ENCODE results near the gene SELENOV. TPM values are rescaled to one million over a fixed set of nuclear protein-coding genes. Genes with fewer than 3 reads are reported as not detected.

The SELENOV gene
- total and polyA plus RNA-seq, 2 donors: 0.19 TPM; not detected in 1

DNA sequence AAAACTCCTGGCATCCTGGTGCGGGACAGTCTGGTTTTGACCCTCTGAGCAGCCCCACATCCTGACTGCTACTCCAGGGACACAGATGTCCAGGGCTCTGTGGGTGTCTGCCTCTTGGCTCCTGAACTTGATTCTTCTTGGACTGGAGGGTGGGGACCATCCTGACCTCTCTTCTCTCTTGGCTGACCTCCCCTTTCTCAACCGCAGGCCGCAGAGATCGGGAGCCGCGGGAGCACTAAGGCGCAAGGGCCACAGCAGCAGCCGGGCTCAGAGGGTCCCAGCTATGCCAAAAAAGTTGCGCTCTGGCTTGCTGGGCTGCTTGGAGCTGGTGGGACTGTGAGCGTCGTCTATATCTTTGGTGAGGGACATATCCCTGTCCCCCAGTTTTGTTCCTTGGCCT lies 33.3 kb upstream of the SELENOV start:
- H3K4me1 ChIP-seq (ENCODE audit: control insufficient read depth in 2 of 2, insufficient read depth in 2 of 2, low read length in 2 of 2): peaks cover 13 to 16% of the 10 kb centered on the region in 2 donors
- peak overlapping the region in 1 of 2 donors; percentile 91 for H3K4me3 ChIP-seq (ENCODE audit: low read length in 2 of 2)
- peaks cover 14% of the 10 kb centered on the region in 2 donors for H3K36me3 ChIP-seq (ENCODE audit: control insufficient read depth in 2 of 2, insufficient read depth in 2 of 2, low read length in 1 of 2)
- H3K27me3 ChIP-seq (ENCODE audit: control insufficient read depth in 2 of 2, insufficient read depth in 1 of 2, low read length in 1 of 2): no peaks in the 10 kb centered on the region
- 89% methylated on average over 11 of the region's 11 CpGs for WGBS
- no peak overlapping the region for H3K27ac ChIP-seq (ENCODE audit: low read depth in 1 of 2, low read length in 1 of 2)
- H3K9me3 ChIP-seq (ENCODE audit: control insufficient read depth in 2 of 2, insufficient read depth in 1 of 2, low read length in 1 of 2): no peaks in the 10 kb centered on the region
- no peak for DNase-seq (ENCODE audit: low read depth in 6 of 9, low spot score in 9 of 9)

- no peak overlapping the region for H3K4me3 ChIP-seq (ENCODE audit: low read length in 2 of 2)
- DNase-seq (ENCODE audit: low read depth in 6 of 9, low spot score in 9 of 9): no peak
- no peak overlapping the region for H3K27ac ChIP-seq (ENCODE audit: low read depth in 1 of 2, low read length in 1 of 2)
- no peaks in the 10 kb centered on the region for H3K9me3 ChIP-seq (ENCODE audit: control insufficient read depth in 2 of 2, insufficient read depth in 1 of 2, low read length in 1 of 2)
- H3K4me1 ChIP-seq (ENCODE audit: control insufficient read depth in 2 of 2, insufficient read depth in 2 of 2, low read length in 2 of 2): peaks cover 13 to 16% of the 10 kb centered on the region in 2 donors
- H3K36me3 ChIP-seq (ENCODE audit: control insufficient read depth in 2 of 2, insufficient read depth in 2 of 2, low read length in 1 of 2): peaks cover 22 to 24% of the 10 kb centered on the region in 2 donors
- 81% methylated on average over 6 of the region's 6 CpGs for WGBS
- H3K27me3 ChIP-seq (ENCODE audit: control insufficient read depth in 2 of 2, insufficient read depth in 1 of 2, low read length in 1 of 2): no peaks in the 10 kb centered on the region
These were observed 31.8 kb upstream of the SELENOV start for GRCh38 chr19:39483141-39483540.

DNA sequence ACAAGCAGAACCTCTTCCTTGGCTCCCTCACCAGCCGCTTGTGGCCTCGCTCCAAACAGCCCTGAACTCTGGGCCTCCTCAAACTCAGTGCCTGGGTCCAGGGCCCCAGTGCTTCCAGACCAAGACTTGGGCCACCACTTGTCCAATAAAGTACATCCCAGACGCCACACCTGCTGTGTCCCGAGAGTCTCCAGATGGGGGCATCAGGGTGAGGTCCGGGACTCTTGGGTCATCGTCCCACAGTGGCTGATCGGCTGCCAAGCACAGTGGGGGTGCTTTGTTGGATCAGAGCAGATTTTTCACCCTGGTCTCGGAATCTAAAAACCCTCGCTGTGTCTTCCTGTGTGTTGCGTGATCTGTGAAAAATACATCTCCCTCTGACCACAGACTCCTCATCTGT lies 25.2 kb upstream of the SELENOV start:
- Histone ChIP-seq H3K36me3 (ENCODE audit: control insufficient read depth in 2 of 2, insufficient read depth in 2 of 2, low read length in 1 of 2) (peaks cover 44 to 52% of the 10 kb centered on the region in 2 donors), H3K4me1 (ENCODE audit: control insufficient read depth in 2 of 2, insufficient read depth in 2 of 2, low read length in 2 of 2) (no peaks in the 10 kb centered on the region), H3K27ac (ENCODE audit: low read depth in 1 of 2, low read length in 1 of 2) (no peak overlapping the region), H3K27me3 (ENCODE audit: control insufficient read depth in 2 of 2, insufficient read depth in 1 of 2, low read length in 1 of 2) (no peaks in the 10 kb centered on the region), H3K4me3 (ENCODE audit: low read length in 2 of 2) (no peak overlapping the region), H3K9me3 (ENCODE audit: control insufficient read depth in 2 of 2, insufficient read depth in 1 of 2, low read length in 1 of 2) (no peaks in the 10 kb centered on the region)
- DNase-seq (ENCODE audit: low read depth in 6 of 9, low spot score in 9 of 9): no peak
- WGBS: 96% methylated on average over 10 of the region's 10 CpGs

- peaks cover 6 to 15% of the 10 kb centered on the region in 2 donors for H3K27me3 ChIP-seq (ENCODE audit: control insufficient read depth in 2 of 2, insufficient read depth in 1 of 2, low read length in 1 of 2)
- H3K4me3 ChIP-seq (ENCODE audit: low read length in 2 of 2): no peak overlapping the region
- H3K27ac ChIP-seq (ENCODE audit: low read depth in 1 of 2, low read length in 1 of 2): no peak overlapping the region
- H3K9me3 ChIP-seq (ENCODE audit: control insufficient read depth in 2 of 2, insufficient read depth in 1 of 2, low read length in 1 of 2): no peaks in the 10 kb centered on the region
- peaks cover 26 to 33% of the 10 kb centered on the region in 2 donors for H3K36me3 ChIP-seq (ENCODE audit: control insufficient read depth in 2 of 2, insufficient read depth in 2 of 2, low read length in 1 of 2)
- no peaks in the 10 kb centered on the region for H3K4me1 ChIP-seq (ENCODE audit: control insufficient read depth in 2 of 2, insufficient read depth in 2 of 2, low read length in 2 of 2)
- WGBS: 95% methylated on average over 6 of the region's 6 CpGs
- no peak for DNase-seq (ENCODE audit: low read depth in 6 of 9, low spot score in 9 of 9)
These were observed 22.7 kb upstream of the SELENOV start for GRCh38 chr19:39492225-39492624.

DNA sequence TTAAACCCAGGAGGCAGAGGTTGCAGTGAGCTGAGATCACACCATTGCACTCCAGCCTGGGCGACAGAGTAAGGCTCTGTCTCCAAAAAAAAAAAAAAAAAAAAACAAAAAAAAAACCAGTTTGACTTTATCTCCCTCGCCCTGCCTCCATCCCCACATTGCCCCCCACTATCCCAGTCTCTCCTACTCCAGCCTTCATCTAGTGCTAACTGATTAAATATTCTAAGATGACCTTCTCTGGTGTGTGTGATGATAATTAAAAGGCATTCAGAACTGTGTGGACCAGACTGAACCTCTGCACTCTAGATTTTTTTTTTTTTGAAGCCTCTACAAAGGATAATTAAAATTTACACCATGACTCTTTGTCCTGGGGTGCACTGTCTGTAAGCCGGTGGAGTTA lies 22.2 kb upstream of the SELENOV start:
- Histone ChIP-seq H3K27ac (ENCODE audit: low read depth in 1 of 2, low read length in 1 of 2) (no peak overlapping the region), H3K36me3 (ENCODE audit: control insufficient read depth in 2 of 2, insufficient read depth in 2 of 2, low read length in 1 of 2) (peaks cover 25 to 32% of the 10 kb centered on the region in 2 donors), H3K4me1 (ENCODE audit: control insufficient read depth in 2 of 2, insufficient read depth in 2 of 2, low read length in 2 of 2) (peaks cover 0 to 2% of the 10 kb centered on the region in 2 donors), H3K9me3 (ENCODE audit: control insufficient read depth in 2 of 2, insufficient read depth in 1 of 2, low read length in 1 of 2) (no peaks in the 10 kb centered on the region), H3K27me3 (ENCODE audit: control insufficient read depth in 2 of 2, insufficient read depth in 1 of 2, low read length in 1 of 2) (peaks cover 11 to 21% of the 10 kb centered on the region in 2 donors), H3K4me3 (ENCODE audit: low read length in 2 of 2) (no peak overlapping the region)
- DNase-seq (ENCODE audit: low read depth in 6 of 9, low spot score in 9 of 9): no peak
- 98% methylated on average over 3 of the region's 3 CpGs for WGBS

- Histone ChIP-seq H3K4me3 (ENCODE audit: low read length in 2 of 2) (no peak overlapping the region), H3K36me3 (ENCODE audit: control insufficient read depth in 2 of 2, insufficient read depth in 2 of 2, low read length in 1 of 2) (peaks cover 8 to 14% of the 10 kb centered on the region in 2 donors), H3K9me3 (ENCODE audit: control insufficient read depth in 2 of 2, insufficient read depth in 1 of 2, low read length in 1 of 2) (no peaks in the 10 kb centered on the region), H3K27me3 (ENCODE audit: control insufficient read depth in 2 of 2, insufficient read depth in 1 of 2, low read length in 1 of 2) (peaks cover 29 to 40% of the 10 kb centered on the region in 2 donors), H3K4me1 (ENCODE audit: control insufficient read depth in 2 of 2, insufficient read depth in 2 of 2, low read length in 2 of 2) (peaks cover 0 to 9% of the 10 kb centered on the region in 2 donors), H3K27ac (ENCODE audit: low read depth in 1 of 2, low read length in 1 of 2) (no peak overlapping the region)
- no peak for DNase-seq (ENCODE audit: low read depth in 6 of 9, low spot score in 9 of 9)
- WGBS: 96% methylated on average over 5 of the region's 5 CpGs
These were observed 20.3 kb upstream of the SELENOV start for GRCh38 chr19:39494661-39495060.

GRCh38 chr19:39496063-39496462 lies 18.9 kb upstream of the SELENOV start:
- Histone ChIP-seq H3K27ac (ENCODE audit: low read depth in 1 of 2, low read length in 1 of 2) (no peak overlapping the region), H3K4me1 (ENCODE audit: control insufficient read depth in 2 of 2, insufficient read depth in 2 of 2, low read length in 2 of 2) (peaks cover 0 to 9% of the 10 kb centered on the region in 2 donors), H3K27me3 (ENCODE audit: control insufficient read depth in 2 of 2, insufficient read depth in 1 of 2, low read length in 1 of 2) (peaks cover 40 to 52% of the 10 kb centered on the region in 2 donors), H3K36me3 (ENCODE audit: control insufficient read depth in 2 of 2, insufficient read depth in 2 of 2, low read length in 1 of 2) (peaks cover 0 to 4% of the 10 kb centered on the region in 2 donors), H3K9me3 (ENCODE audit: control insufficient read depth in 2 of 2, insufficient read depth in 1 of 2, low read length in 1 of 2) (no peaks in the 10 kb centered on the region), H3K4me3 (ENCODE audit: low read length in 2 of 2) (no peak overlapping the region)
- 95% methylated on average over 5 of the region's 5 CpGs for WGBS
- DNase-seq (ENCODE audit: low read depth in 6 of 9, low spot score in 9 of 9): no peak

DNA sequence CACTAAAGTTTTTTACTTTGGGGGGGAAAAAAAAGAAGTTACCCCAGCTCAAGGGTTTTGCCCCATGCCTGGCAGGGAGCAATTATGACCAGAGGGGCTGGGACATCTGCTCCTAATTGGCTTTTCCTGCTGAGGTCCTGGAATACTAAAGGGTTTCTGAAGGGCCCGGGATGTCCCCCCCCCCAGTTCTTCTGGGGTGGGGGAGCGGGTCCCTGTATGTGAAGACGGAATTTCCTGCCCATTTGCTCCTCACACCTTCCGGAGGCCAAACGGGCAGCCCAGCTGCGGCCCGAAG lies 17.3 kb upstream of the SELENOV start:
- H3K4me3 ChIP-seq (ENCODE audit: low read length in 2 of 2): no peak overlapping the region

GRCh38 chr19:39497996-39498797 lies 16.7 kb upstream of the SELENOV start:
- H3K27ac ChIP-seq (ENCODE audit: low read depth in 1 of 2, low read length in 1 of 2): no peak overlapping the region
- H3K27me3 ChIP-seq (ENCODE audit: control insufficient read depth in 2 of 2, insufficient read depth in 1 of 2, low read length in 1 of 2): peaks cover 43 to 72% of the 10 kb centered on the region in 2 donors
- 2% methylated on average over 40 of the region's 40 CpGs for WGBS
- H3K4me1 ChIP-seq (ENCODE audit: control insufficient read depth in 2 of 2, insufficient read depth in 2 of 2, low read length in 2 of 2): peaks cover 0 to 12% of the 10 kb centered on the region in 2 donors
- H3K4me3 ChIP-seq (ENCODE audit: low read length in 2 of 2): no peak overlapping the region
- DNase-seq (ENCODE audit: low read depth in 6 of 9, low spot score in 9 of 9): peak in 1 of 9 donors; percentile 29
- H3K9me3 ChIP-seq (ENCODE audit: control insufficient read depth in 2 of 2, insufficient read depth in 1 of 2, low read length in 1 of 2): no peaks in the 10 kb centered on the region
- H3K36me3 ChIP-seq (ENCODE audit: control insufficient read depth in 2 of 2, insufficient read depth in 2 of 2, low read length in 1 of 2): no peaks in the 10 kb centered on the region

More for the DNA sequence above, 17.3 kb upstream of the SELENOV start:
- peaks cover 0 to 9% of the 10 kb centered on the region in 2 donors for H3K4me1 ChIP-seq (ENCODE audit: control insufficient read depth in 2 of 2, insufficient read depth in 2 of 2, low read length in 2 of 2)
- no peak overlapping the region for H3K27ac ChIP-seq (ENCODE audit: low read depth in 1 of 2, low read length in 1 of 2)
- no peaks in the 10 kb centered on the region for H3K36me3 ChIP-seq (ENCODE audit: control insufficient read depth in 2 of 2, insufficient read depth in 2 of 2, low read length in 1 of 2)
- H3K27me3 ChIP-seq (ENCODE audit: control insufficient read depth in 2 of 2, insufficient read depth in 1 of 2, low read length in 1 of 2): peaks cover 43 to 68% of the 10 kb centered on the region in 2 donors
- H3K9me3 ChIP-seq (ENCODE audit: control insufficient read depth in 2 of 2, insufficient read depth in 1 of 2, low read length in 1 of 2): no peaks in the 10 kb centered on the region
- WGBS: 0% methylated on average over 7 of the region's 7 CpGs
- no peak for DNase-seq (ENCODE audit: low read depth in 6 of 9, low spot score in 9 of 9)

Data from thymus (tissue), 11 donors.